Measurements from ENCODE around the gene PSD2.

DNA sequence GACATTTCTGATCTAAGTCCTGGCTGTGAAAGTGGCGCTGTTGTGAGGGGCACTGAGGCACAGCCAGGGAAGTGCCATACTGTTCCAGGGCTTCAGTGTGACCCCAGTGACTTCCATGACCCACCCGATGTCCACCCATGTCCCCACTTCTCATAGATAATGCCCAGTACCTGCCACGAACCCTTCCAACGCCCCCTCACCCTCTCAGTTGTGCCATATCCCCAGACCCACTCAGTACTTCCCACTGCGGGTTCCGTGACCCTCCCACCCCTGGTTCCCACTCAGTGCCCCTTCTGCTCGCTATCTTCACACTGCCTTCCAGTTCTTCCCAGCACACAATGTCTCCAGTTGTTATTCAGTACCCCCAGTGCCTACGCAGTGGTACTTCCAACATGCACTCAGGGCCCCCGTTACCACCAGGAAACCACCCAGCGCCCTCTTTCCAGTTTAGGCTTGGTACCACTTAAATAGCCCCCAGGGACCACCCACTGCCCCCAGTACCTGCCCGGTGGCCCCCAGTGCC, 30.7 kb upstream of the PSD2 start:
- TF ChIP-seq EZH2phosphoT487 (conservative IDR thresholded peaks at IDR 0.05; ENCODE audit: low read length): no peak
- TF ChIP-seq, protein P1, sequence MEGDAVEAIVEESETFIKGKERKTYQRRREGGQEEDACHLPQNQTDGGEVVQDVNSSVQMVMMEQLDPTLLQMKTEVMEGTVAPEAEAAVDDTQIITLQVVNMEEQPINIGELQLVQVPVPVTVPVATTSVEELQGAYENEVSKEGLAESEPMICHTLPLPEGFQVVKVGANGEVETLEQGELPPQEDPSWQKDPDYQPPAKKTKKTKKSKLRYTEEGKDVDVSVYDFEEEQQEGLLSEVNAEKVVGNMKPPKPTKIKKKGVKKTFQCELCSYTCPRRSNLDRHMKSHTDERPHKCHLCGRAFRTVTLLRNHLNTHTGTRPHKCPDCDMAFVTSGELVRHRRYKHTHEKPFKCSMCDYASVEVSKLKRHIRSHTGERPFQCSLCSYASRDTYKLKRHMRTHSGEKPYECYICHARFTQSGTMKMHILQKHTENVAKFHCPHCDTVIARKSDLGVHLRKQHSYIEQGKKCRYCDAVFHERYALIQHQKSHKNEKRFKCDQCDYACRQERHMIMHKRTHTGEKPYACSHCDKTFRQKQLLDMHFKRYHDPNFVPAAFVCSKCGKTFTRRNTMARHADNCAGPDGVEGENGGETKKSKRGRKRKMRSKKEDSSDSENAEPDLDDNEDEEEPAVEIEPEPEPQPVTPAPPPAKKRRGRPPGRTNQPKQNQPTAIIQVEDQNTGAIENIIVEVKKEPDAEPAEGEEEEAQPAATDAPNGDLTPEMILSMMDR (IDR thresholded peaks at IDR 0.05; ENCODE audit: insufficient read depth, low read length, poor library complexity, severe bottlenecking): no peak
